K562 (cell line): Measurements from ENCODE around the gene TBX10. TPM values are rescaled to one million over a fixed set of nuclear protein-coding genes. Genes with fewer than 3 reads are reported as not detected.

Experiments
- BRD4 ChIP-seq: fragments of 200-600 bp; sonication (generic); IDR thresholded peaks from 2 replicates; pipeline ENCODE4 v1.6.1; 2017; ENCODE audit warnings: inconsistent platforms
- BRD9 ChIP-seq: fragments of 450-650 bp; IDR thresholded peaks from 2 replicates; pipeline ENCODE4 v1.6.1; 2018; ENCODE audit warnings: low read depth; ENCODE audit not compliant: partially characterized antibody
- CHD1 ChIP-seq: fragments of 200-600 bp; sonication (generic); IDR thresholded peaks from one replicate; pipeline ENCODE4 v1.6.1; 2012; ENCODE audit warnings: mild to moderate bottlenecking, moderate library complexity, low read length, inconsistent platforms
- ELF2 ChIP-seq: fragments of 250-450 bp; sonication (Bioruptor Pico); IDR thresholded peaks from 2 replicates; pipeline ENCODE4 v1.5.0; 2021; ENCODE audit warnings: mild to moderate bottlenecking
- FOSL1 ChIP-seq: fragments of 200-800 bp; sonication (Bioruptor generic); conservative IDR thresholded peaks from 2 replicates; pipeline ENCODE4 v1.6.1; 2016; ENCODE audit warnings: missing genetic modification characterization, missing compliant biosample characterization
- FOXP1 ChIP-seq: sonication (generic); formaldehyde crosslinking; IDR thresholded peaks from 2 replicates; pipeline ENCODE4 v1.8.0; 2022; ENCODE audit warnings: mild to moderate bottlenecking, missing genetic modification reagents
- GTF3C2 ChIP-seq: IDR thresholded peaks from 3 replicates; pipeline ENCODE4 v1.6.1; 2011; ENCODE audit warnings: borderline replicate concordance, mild to moderate bottlenecking, moderate library complexity; ENCODE audit not compliant: insufficient read length; ENCODE audit errors: extremely low read depth
- LARP7 ChIP-seq: fragments of 450-650 bp; IDR thresholded peaks from 2 replicates; pipeline ENCODE4 v1.6.1; 2016
- PML ChIP-seq: IDR thresholded peaks from 2 replicates; pipeline ENCODE4 v1.6.1; 2012; ENCODE audit warnings: low read length, inconsistent platforms
- RBFOX2 ChIP-seq: fragments of 200-400 bp; formaldehyde crosslinking; IDR thresholded peaks from 2 replicates; pipeline ENCODE4 v1.6.1; 2017; ENCODE audit warnings: low read depth, mild to moderate bottlenecking, low read length, moderate library complexity
- SAP30 ChIP-seq: fragments of 200-600 bp; sonication (generic); IDR thresholded peaks from 2 replicates; pipeline ENCODE4 v1.6.1; 2012; ENCODE audit warnings: borderline replicate concordance, low read depth, mild to moderate bottlenecking, moderate library complexity, low read length, control low read depth, inconsistent platforms; ENCODE audit not compliant: insufficient read depth, poor library complexity, severe bottlenecking
- SNIP1 ChIP-seq: fragments of 450-650 bp; IDR thresholded peaks from 2 replicates; pipeline ENCODE4 v1.7.1; 2017; ENCODE audit warnings: low read depth, mild to moderate bottlenecking
- SRF ChIP-seq, 2 experiments: fragments of 250-450, 450-650 bp in 1 of 2; sonication (Bioruptor Pico) in 1 of 2; sonication (generic) in 1 of 2; formaldehyde crosslinking; IDR thresholded peaks; 2 replicates each; pipeline versions ENCODE4 v1.5.0 to v1.5.1; 2020 to 2022; ENCODE audit warnings: mild to moderate bottlenecking in 1 of 2, missing genetic modification reagents in 1 of 2
- TGIF2 ChIP-seq: sonication (generic); formaldehyde crosslinking; IDR thresholded peaks from 2 replicates; pipeline ENCODE4 v1.8.1; 2022; ENCODE audit warnings: mild to moderate bottlenecking, missing genetic modification reagents, moderate library complexity
- YBX1 ChIP-seq: fragments of 450-650 bp; IDR thresholded peaks from 2 replicates; pipeline ENCODE4 v1.7.1; 2016; ENCODE audit warnings: mild to moderate bottlenecking
- ZNF280B ChIP-seq: fragments of 250-450 bp; sonication (Bioruptor Pico); IDR thresholded peaks from 2 replicates; pipeline ENCODE4 v1.5.1; 2021; ENCODE audit warnings: mild to moderate bottlenecking
- ZNF79 ChIP-seq: fragments of 250-450 bp; sonication (Bioruptor Pico); IDR thresholded peaks from 2 replicates; pipeline ENCODE4 v1.4.0; 2020; ENCODE audit warnings: low read depth, mild to moderate bottlenecking, moderate library complexity
- polyA plus RNA-seq, 8 experiments: library from polyadenylated mRNA; depleted of rRNA in 4 of 8; stranded (reverse) in 5 of 8; unstranded in 3 of 8; fragments of >200 nt; fragmentation: Nextera tagmentation in 2 of 8; fragmentation: Illumina TruSeq in 1 of 8; extraction: Ambion mirVana in 2 of 8; extraction: Trizol in 1 of 8; gene quantifications; 2 replicates each; pipeline versions ENCODE4 v1.2.1 to v1.2.3, GENCODE V29; 2011 to 2014; ENCODE audit warnings: inconsistent platforms in 1 of 8, missing spikeins in 1 of 8
- total RNA-seq, 7 experiments: library from RNA; depleted of rRNA in 6 of 7; stranded (reverse); fragments of >200 nt in 6 of 7; fragmentation: Illumina TruSeq in 2 of 7; extraction: Trizol in 2 of 7; gene quantifications; 2 replicates each; pipeline versions ENCODE4 v1.2.1 to v1.2.3, GENCODE V29; 2011 to 2021; ENCODE audit warnings: low replicate concordance in 1 of 7
- TF ChIP-seq, protein P1 (sequence below): fragments of 250-450 bp; sonication (Bioruptor Pico); IDR thresholded peaks from 2 replicates; pipeline ENCODE4 v1.6.1; 2021; ENCODE audit warnings: mild to moderate bottlenecking
- TF ChIP-seq, protein P2 (sequence below): fragments of 450-650 bp; IDR thresholded peaks from 2 replicates; pipeline ENCODE4 v1.6.1; 2016; ENCODE audit warnings: antibody characterized with exemption
- TF ChIP-seq, protein P3 (sequence below): fragments of 450-650 bp; conservative IDR thresholded peaks from 2 replicates; pipeline ENCODE4 v1.6.1; 2016; ENCODE audit warnings: missing genetic modification characterization, low read depth, mild to moderate bottlenecking, missing compliant biosample characterization, moderate library complexity

Gene TBX10
- total and polyA plus RNA-seq, 9 of the 15 experiments (the other 6 are each of a cell fraction or from before 2014, with no cell fraction given), result not detected

GRCh38 chr11:67605231-67606011 is 34.1 kb downstream of the TBX10 start (continued):
- TF ChIP-seq FOXP1 (no peak), TGIF2 (CRISPR knock-in tag) (no peak), SNIP1 (no peak), ZNF79 (no peak), SAP30 (no peak), BRD9 (peak; percentile 40), BRD4 (no peak), FOSL1 (tag) (no peak), GTF3C2 (no peak), SRF (CRISPR knock-in tag; IDR thresholded peaks at IDR 0.05) (0 out of 4 replicates have a peak, but pooled peaks of 1 of the 2 experiments have one; percentile 13), ZNF280B (no peak), RBFOX2 (no peak), PML (0 out of 2 replicates have a peak, but pooled peaks have one; percentile 14), LARP7 (no peak), CHD1 (no peak), YBX1 (no peak), ELF2 (no peak)
- TF ChIP-seq, protein P1, sequence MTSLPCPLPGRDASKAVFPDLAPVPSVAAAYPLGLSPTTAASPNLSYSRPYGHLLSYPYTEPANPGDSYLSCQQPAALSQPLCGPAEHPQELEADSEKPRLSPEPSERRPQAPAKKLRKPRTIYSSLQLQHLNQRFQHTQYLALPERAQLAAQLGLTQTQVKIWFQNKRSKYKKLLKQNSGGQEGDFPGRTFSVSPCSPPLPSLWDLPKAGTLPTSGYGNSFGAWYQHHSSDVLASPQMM (CRISPR knock-in tag), result no peak
- TF ChIP-seq, protein P2, sequence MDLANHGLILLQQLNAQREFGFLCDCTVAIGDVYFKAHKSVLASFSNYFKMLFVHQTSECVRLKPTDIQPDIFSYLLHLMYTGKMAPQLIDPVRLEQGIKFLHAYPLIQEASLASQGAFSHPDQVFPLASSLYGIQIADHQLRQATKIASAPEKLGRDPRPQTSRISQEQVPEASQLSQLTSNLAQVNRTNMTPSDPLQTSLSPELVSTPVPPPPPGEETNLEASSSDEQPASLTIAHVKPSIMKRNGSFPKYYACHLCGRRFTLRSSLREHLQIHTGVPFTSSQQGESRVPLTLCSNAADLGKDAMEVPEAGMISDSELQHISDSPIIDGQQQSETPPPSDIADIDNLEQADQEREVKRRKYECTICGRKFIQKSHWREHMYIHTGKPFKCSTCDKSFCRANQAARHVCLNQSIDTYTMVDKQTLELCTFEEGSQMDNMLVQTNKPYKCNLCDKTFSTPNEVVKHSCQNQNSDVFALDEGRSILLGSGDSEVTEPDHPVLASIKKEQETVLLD, result no peak
- TF ChIP-seq, protein P3, sequence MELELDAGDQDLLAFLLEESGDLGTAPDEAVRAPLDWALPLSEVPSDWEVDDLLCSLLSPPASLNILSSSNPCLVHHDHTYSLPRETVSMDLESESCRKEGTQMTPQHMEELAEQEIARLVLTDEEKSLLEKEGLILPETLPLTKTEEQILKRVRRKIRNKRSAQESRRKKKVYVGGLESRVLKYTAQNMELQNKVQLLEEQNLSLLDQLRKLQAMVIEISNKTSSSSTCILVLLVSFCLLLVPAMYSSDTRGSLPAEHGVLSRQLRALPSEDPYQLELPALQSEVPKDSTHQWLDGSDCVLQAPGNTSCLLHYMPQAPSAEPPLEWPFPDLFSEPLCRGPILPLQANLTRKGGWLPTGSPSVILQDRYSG (tag), result 0 out of 2 replicates have a peak, but pooled peaks have one; percentile 29
